HG03280 (cell line): Measurements from ENCODE around the gene ZNF70.

Experiments
- ATAC-seq: cut with Tn5 transposase; IDR thresholded peaks from one replicate; pipeline ENCODE4 v1.9.1; 2021; ENCODE audit warnings: mild to moderate bottlenecking, moderate library complexity; ENCODE audit not compliant: unreplicated experiment

ZNF70 gene

DNA sequence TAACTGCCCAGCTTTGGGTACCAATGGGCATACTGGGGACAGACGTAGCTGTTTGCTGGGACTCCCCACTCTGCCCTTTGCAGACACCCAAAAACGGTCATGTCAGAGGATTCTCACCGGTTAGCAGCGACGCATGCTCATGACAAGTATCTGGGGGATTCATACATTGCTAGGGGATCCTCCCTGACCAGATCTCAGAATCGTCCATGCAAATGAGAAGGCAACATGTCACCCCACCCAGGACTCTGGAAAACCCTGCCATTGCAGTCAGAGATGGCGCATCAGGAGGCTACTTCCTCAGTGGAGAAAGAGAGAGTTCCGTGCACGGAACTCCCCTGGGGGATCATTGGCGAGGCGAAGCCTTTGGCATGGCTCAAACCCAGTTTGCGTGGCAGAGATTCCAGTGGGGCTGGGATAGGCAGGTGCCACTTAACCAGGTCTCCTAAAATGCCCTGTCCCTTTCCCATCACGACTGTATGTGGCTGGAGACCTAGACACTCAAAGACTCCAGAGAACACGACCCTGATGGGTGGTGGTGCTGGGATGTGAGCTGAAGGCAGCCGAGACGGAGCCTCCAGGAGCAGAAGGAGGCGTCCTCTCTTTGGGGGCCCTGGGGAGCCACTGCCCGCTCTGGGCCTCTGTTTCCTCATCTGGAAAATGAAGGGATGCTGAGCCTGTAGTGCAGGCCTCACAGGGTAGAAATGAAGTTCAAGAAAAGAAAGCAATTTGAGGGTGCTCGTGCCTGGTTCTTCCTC is 55.2 kb downstream of the ZNF70 start:
- no peak for ATAC-seq

GRCh38 chr22:23695141-23695540 is 55.8 kb downstream of the ZNF70 start:
- no peak for ATAC-seq

GRCh38 chr22:23693979-23694680 is 56.8 kb downstream of the ZNF70 start:
- no peak for ATAC-seq

DNA sequence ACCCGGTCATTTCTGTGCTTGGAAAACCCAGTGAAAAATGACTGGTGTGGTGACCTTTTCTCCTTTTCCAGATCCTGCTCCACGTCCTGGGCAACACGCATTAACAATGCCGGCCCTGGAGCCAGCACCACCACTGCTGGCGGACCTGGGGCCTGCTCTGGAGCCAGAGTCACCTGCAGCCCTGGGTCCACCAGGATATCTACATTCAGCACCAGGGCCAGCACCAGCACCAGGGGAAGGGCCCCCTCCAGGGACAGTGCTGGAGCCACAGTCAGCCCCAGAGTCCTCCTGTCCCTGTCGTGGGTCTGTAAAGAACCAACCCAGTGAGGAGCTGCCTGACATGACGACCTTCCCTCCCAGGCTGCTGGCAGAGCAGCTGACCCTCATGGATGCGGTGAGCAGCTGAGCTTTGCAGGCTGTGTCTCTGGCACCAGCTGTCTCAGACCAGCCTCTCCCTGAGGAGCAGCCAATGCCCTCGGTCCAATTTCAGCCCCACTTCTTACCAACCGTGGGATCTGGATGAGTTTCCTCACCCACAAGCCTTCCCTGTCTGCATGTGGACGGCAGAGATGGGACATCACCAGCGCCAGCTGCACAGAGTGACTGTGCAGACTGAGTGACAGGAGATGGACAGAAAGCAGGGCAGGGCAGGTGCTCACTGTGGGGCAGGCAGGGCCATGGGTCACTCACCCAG is 58.2 kb downstream of the ZNF70 start:
- ATAC-seq, result no peak

DNA sequence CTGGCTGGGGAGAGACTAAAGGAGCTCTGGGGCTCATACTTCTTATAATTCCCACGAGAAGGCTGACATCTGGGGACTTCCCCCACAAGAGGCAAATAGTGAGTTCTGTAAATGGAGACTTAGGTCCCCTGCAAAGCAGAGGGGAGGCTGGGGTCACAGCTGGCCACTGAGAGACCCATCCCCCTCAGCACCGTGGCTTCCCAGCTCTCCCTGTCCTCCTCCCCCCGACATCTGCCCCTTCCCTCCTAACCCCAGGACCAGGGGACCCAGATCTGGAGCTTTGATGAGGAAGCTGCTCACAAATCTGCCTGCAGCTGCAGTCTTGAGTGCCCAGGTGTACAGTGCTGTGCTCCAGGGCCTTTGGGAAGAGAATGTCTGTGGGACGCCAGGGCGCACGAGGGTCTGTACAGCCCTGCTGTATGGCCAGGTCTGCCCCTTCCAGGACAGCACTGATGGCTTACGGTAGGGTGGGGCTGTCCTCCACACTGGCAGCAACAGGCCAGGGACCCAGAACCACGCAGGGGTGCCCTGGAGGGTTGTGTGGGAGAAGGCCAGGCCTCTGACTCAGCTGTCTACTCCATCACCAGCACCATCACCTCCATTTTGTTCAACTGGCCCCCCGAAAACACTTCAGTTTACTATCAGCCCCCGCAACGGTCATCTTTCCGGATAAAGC is 59.0 kb downstream of the ZNF70 start:
- ATAC-seq, result no peak

- ATAC-seq, result no peak
These were observed 60.2 kb downstream of the ZNF70 start, which contains the start of gene RGL4 for GRCh38 chr22:23690713-23691112. Gene RGL4, plus strand, starts transcription at chr22:23691013. Its CDS starts 1,018 bp downstream, at chr22:23692031.

DNA sequence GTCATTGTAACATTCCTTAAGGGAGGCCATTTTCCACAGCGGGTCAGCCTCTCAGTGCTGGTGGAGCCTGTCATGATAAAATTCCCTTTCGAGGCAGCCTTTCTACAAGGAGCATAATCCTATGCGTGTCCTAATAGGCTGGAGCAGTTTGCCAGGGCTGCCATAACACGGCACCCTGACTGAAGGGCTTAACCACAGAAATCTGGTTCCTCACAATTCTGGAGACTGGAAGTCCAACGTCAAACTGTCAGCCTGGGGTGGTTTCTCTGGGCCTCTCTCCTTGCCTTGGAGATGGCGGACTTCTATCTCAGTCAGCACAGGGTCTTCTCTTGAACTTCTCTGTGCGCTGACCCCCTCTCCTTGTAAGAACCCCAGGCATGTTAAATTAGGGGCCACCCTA is 61.5 kb downstream of the ZNF70 start:
- no peak for ATAC-seq
